H1 (cell line): ENCODE data around the gene ZNF423. TPM values are rescaled to one million over a fixed set of nuclear protein-coding genes. Genes with fewer than 3 reads are reported as not detected.

Experiments
- CTCF ChIA-PET: fragments of 300-600 bp; sonication (Branson Sonifier 250); formaldehyde crosslinking; loops from one replicate; lab custom pipeline; 2021; ENCODE audit not compliant: partially characterized antibody; lab: Charles Lee
- POLR2A ChIA-PET: fragments of 300-600 bp; sonication (Branson Sonifier 250); formaldehyde crosslinking; loops from one replicate; lab custom pipeline; 2021; ENCODE audit warnings: inconsistent platforms; ENCODE audit not compliant: partially characterized antibody; lab: Charles Lee
- DNase-seq, 2 experiments: peaks; one replicate each; pipeline versions ENCODE4 v3.0.0 to v3.0.0-alpha.2; 2010 to 2022; ENCODE audit warnings: low spot score in 2 of 2, low read depth in 1 of 2, mixed read lengths in 1 of 2
- FAIRE-seq: peaks from 2 replicates; lab custom pipeline; 2011; peaks lifted over from hg19 to GRCh38; lab: Jason Lieb, UNC
- H2AFZ ChIP-seq: 2 replicates; pipeline ENCODE4 v1.8.1; 2012; ENCODE audit warnings: low read length, inconsistent platforms
- H2AK5ac ChIP-seq: 2 replicates; pipeline ENCODE4 v1.6.1; 2013; ENCODE audit warnings: low read depth, low read length
- H2BK120ac ChIP-seq: replicated peaks from 2 replicates; pipeline ENCODE3; 2013; ENCODE audit warnings: low read depth, low read length, inconsistent platforms
- H2BK12ac ChIP-seq: 2 replicates; pipeline ENCODE4 v1.6.1; 2013; ENCODE audit warnings: low read depth, low read length
- H2BK15ac ChIP-seq: 2 replicates; pipeline ENCODE4 v1.6.1; 2013; ENCODE audit warnings: low read length
- H2BK20ac ChIP-seq: 2 replicates; pipeline ENCODE4 v1.6.1; 2013; ENCODE audit warnings: low read length
- H2BK5ac ChIP-seq: 2 replicates; pipeline ENCODE4 v1.6.1; 2013; ENCODE audit warnings: low read depth, low read length
- H3K14ac ChIP-seq: 2 replicates; pipeline ENCODE4 v1.6.1; 2013; ENCODE audit warnings: inconsistent platforms; ENCODE audit not compliant: insufficient read length
- H3K18ac ChIP-seq: 2 replicates; pipeline ENCODE4 v1.6.1; 2013; ENCODE audit warnings: low read length; ENCODE audit errors: extremely low read depth
- H3K23ac ChIP-seq: 2 replicates; pipeline ENCODE4 v1.6.1; 2013; ENCODE audit warnings: inconsistent platforms; ENCODE audit not compliant: insufficient read length
- H3K23me2 ChIP-seq: 2 replicates; pipeline ENCODE4 v1.6.1; 2013; ENCODE audit warnings: low read depth, low read length
- H3K27ac ChIP-seq: 2 replicates; pipeline ENCODE4 v1.6.1; 2011; ENCODE audit warnings: low read depth, low read length, inconsistent platforms
- H3K27me3 ChIP-seq, 4 experiments: replicated peaks in 1 of 4; 1 replicate in 1 of 4; 2 replicates in 3 of 4; pipeline versions ENCODE4 v1.6.1 to v1.8.1; 2011 to 2013; ENCODE audit warnings: low read length in 3 of 4, mild to moderate bottlenecking in 3 of 4, inconsistent platforms in 2 of 4, mixed read lengths in 2 of 4, moderate library complexity in 1 of 4; ENCODE audit not compliant: control insufficient read depth in 3 of 4, insufficient read depth in 3 of 4; ENCODE audit errors: extremely low read depth in 1 of 4
- H3K36me3 ChIP-seq, 4 experiments: 2 replicates each; pipeline versions ENCODE4 v1.6.1 to v1.8.1; 2011 to 2013; ENCODE audit warnings: mild to moderate bottlenecking in 4 of 4, low read length in 3 of 4, moderate library complexity in 2 of 4, control low read depth in 1 of 4, inconsistent platforms in 1 of 4; ENCODE audit not compliant: insufficient read depth in 4 of 4, control insufficient read depth in 2 of 4
- H3K4ac ChIP-seq: replicated peaks from 2 replicates; pipeline ENCODE3; 2013; ENCODE audit warnings: low read length, low read depth, mixed read lengths, inconsistent platforms; ENCODE audit not compliant: insufficient read length
- H3K4me1 ChIP-seq, 4 experiments: replicated peaks in 1 of 4; 1 replicate in 1 of 4; 2 replicates in 3 of 4; pipeline versions ENCODE4 v1.6.1 to v1.8.1; 2011 to 2013; ENCODE audit warnings: low read length in 3 of 4, inconsistent platforms in 2 of 4, mixed read lengths in 1 of 4; ENCODE audit not compliant: insufficient read depth in 4 of 4, control insufficient read depth in 3 of 4
- H3K4me2 ChIP-seq, 2 experiments: 2 replicates each; pipeline versions ENCODE4 v1.6.1 to v1.8.1; 2011 to 2013; ENCODE audit warnings: low read depth in 2 of 2, low read length in 2 of 2, control low read depth in 1 of 2, inconsistent platforms in 1 of 2, mild to moderate bottlenecking in 1 of 2; ENCODE audit not compliant: insufficient read depth in 1 of 2
- H3K4me3 ChIP-seq, 4 experiments: fragments of 200-600, 300-600 bp in 1 of 4; sonication (generic), shearing (Covaris generic), sonication (Bioruptor Twin) in 1 of 4; 2 replicates each; pipeline versions ENCODE4 v1.5.1 to v1.8.1; 2011 to 2016; ENCODE audit warnings: low read length in 4 of 4, low read depth in 3 of 4, control low read depth in 2 of 4, inconsistent platforms in 2 of 4, mild to moderate bottlenecking in 2 of 4, mixed read lengths in 1 of 4, moderate library complexity in 1 of 4; ENCODE audit not compliant: insufficient read depth in 2 of 4; ENCODE audit errors: extremely low read depth in 1 of 4
- H3K56ac ChIP-seq: replicated peaks from 2 replicates; pipeline ENCODE3; 2013; ENCODE audit warnings: low read depth, mild to moderate bottlenecking, mixed read lengths, low read length, inconsistent platforms; ENCODE audit not compliant: insufficient read length
- H3K79me1 ChIP-seq: 2 replicates; pipeline ENCODE4 v1.6.1; 2013; ENCODE audit warnings: low read depth, low read length, control low read depth
- H3K79me2 ChIP-seq, 2 experiments: 2 replicates each; pipeline versions ENCODE4 v1.6.1 to v1.8.1; 2012 to 2013; ENCODE audit warnings: low read length in 2 of 2, mild to moderate bottlenecking in 2 of 2, inconsistent platforms in 1 of 2; ENCODE audit not compliant: insufficient read depth in 2 of 2, control insufficient read depth in 1 of 2
- H3K9ac ChIP-seq, 4 experiments: replicated peaks in 1 of 4; 1 replicate in 1 of 4; 2 replicates in 3 of 4; pipeline versions ENCODE4 v1.6.1 to v1.8.1; 2011 to 2013; ENCODE audit warnings: low read depth in 3 of 4, low read length in 3 of 4, control low read depth in 2 of 4, mild to moderate bottlenecking in 2 of 4, moderate library complexity in 2 of 4, inconsistent platforms in 1 of 4; ENCODE audit errors: extremely low read depth in 1 of 4
- H3K9me3 ChIP-seq, 2 experiments: 2 replicates each; pipeline versions ENCODE4 v1.6.1 to v1.8.1; 2012 to 2013; ENCODE audit warnings: mild to moderate bottlenecking in 2 of 2, moderate library complexity in 2 of 2, control low read depth in 1 of 2, inconsistent platforms in 1 of 2, low read depth in 1 of 2, low read length in 1 of 2, mixed read lengths in 1 of 2; ENCODE audit not compliant: insufficient read depth in 2 of 2
- H4K20me1 ChIP-seq, 2 experiments: replicated peaks in 1 of 2; 2 replicates each; pipeline versions ENCODE3 to v1.8.1; 2011 to 2013; ENCODE audit warnings: inconsistent platforms in 2 of 2, low read length in 2 of 2, mild to moderate bottlenecking in 1 of 2; ENCODE audit not compliant: insufficient read depth in 2 of 2, control insufficient read depth in 1 of 2
- H4K5ac ChIP-seq: 2 replicates; pipeline ENCODE4 v1.6.1; 2013; ENCODE audit warnings: low read length, low read depth, mixed read lengths, inconsistent platforms; ENCODE audit not compliant: insufficient read length
- H4K8ac ChIP-seq: 2 replicates; pipeline ENCODE4 v1.8.0; 2013; ENCODE audit warnings: mild to moderate bottlenecking, moderate library complexity, low read length, inconsistent platforms; ENCODE audit not compliant: insufficient read depth; ENCODE audit errors: extremely low read depth
- H4K91ac ChIP-seq: replicated peaks from 2 replicates; pipeline ENCODE3; 2013; ENCODE audit warnings: low read length, mixed read lengths, inconsistent platforms; ENCODE audit not compliant: insufficient read length
- ASH2L ChIP-seq: fragments of 200-600, 300-600 bp; sonication (generic); IDR thresholded peaks from one replicate; pipeline ENCODE4 v1.7.1; 2017; ENCODE audit warnings: low read length
- BCL11A ChIP-seq, 2 experiments: IDR thresholded peaks; one replicate each; pipeline ENCODE4 v1.6.1; 2011; ENCODE audit warnings: low read depth in 2 of 2, low read length in 2 of 2, mild to moderate bottlenecking in 2 of 2
- HDAC2 ChIP-seq, 2 experiments: fragments of 300-600 bp in 1 of 2; sonication (generic) in 1 of 2; IDR thresholded peaks; 2 replicates each; pipeline ENCODE4 v1.6.1; 2011 to 2012; ENCODE audit warnings: low read depth in 2 of 2, low read length in 2 of 2, mild to moderate bottlenecking in 2 of 2, moderate library complexity in 2 of 2, borderline replicate concordance in 1 of 2, inconsistent platforms in 1 of 2
- JUN ChIP-seq: IDR thresholded peaks from 2 replicates; pipeline ENCODE4 v1.6.1; 2011; ENCODE audit warnings: low read depth, mild to moderate bottlenecking, improper control_type of control experiment, low read length
- KDM4A ChIP-seq: IDR thresholded peaks from one replicate; pipeline ENCODE4 v1.7.1; 2012; ENCODE audit warnings: low read depth, mild to moderate bottlenecking, moderate library complexity, low read length, inconsistent platforms; ENCODE audit not compliant: severe bottlenecking
- PHF8 ChIP-seq: fragments of 200-600 bp; sonication (generic); conservative IDR thresholded peaks from 2 replicates; pipeline ENCODE4 v1.7.1; 2012; ENCODE audit warnings: low read depth, mild to moderate bottlenecking, inconsistent platforms, low read length, moderate library complexity
- RBBP5 ChIP-seq: IDR thresholded peaks from 2 replicates; pipeline ENCODE4 v1.7.1; 2012; ENCODE audit warnings: low read depth, mild to moderate bottlenecking, inconsistent platforms, low read length, moderate library complexity, borderline replicate concordance
- TAF7 ChIP-seq: optimal IDR thresholded peaks from 2 replicates; pipeline ENCODE3; 2011; ENCODE audit warnings: low read depth, mild to moderate bottlenecking, inconsistent platforms, low read length, moderate library complexity, borderline replicate concordance
- TBP ChIP-seq: IDR thresholded peaks from 2 replicates; pipeline ENCODE4 v1.6.1; 2011; ENCODE audit warnings: low read depth, low read length, improper control_type of control experiment
- TCF12 ChIP-seq: IDR thresholded peaks from 2 replicates; pipeline ENCODE4 v1.6.1; 2011; ENCODE audit warnings: low read depth, mild to moderate bottlenecking, low read length
- WGBS, 2 experiments: shearing (Covaris generic) in 1 of 2; methylation state at CpG; one replicate each; pipeline versions ENCODE4 v1.1.6 to v1.1.7; 2013 to 2015; ENCODE audit warnings: low lambda C conversion rate in 2 of 2, mixed read lengths in 2 of 2, inconsistent platforms in 1 of 2, low coverage in 1 of 2, missing lambda C conversion rate in 1 of 2; ENCODE audit not compliant: insufficient replicate concordance in 2 of 2, insufficient coverage in 1 of 2, insufficient read length in 1 of 2; ENCODE audit errors: extremely low coverage in 1 of 2, missing lambda C conversion rate in 1 of 2; 5-methylcytosine and 5-hydroxymethylcytosine counted together
- polyA plus RNA-seq, 7 experiments: library from polyadenylated mRNA; depleted of rRNA in 3 of 7; stranded (reverse) in 5 of 7; unstranded in 2 of 7; fragments of >200 nt in 5 of 7; fragments of 200-250 nt in 2 of 7; gene quantifications; 1 replicate in 5 of 7; 2 replicates in 1 of 7; 4 replicates in 1 of 7; pipeline versions ENCODE4 v1.2.1 to v1.2.3, GENCODE V29; 2011 to 2013; ENCODE audit warnings: missing spikeins in 2 of 7, mixed read lengths in 2 of 7
- total RNA-seq: library from RNA; stranded (reverse); fragmentation: NEBNext Ultra II Directional; extraction: Animal tissue kit (Norgen Biotek cat#: 25700); gene quantifications from 2 replicates; pipeline ENCODE4 v1.2.1, GENCODE V29; 2021

ZNF423 gene
- total and polyA plus RNA-seq, 2 of the 8 experiments (the other 6 are each of a cell fraction or from before 2014, with no cell fraction given) = 38.2 to 52.3 TPM

DNA sequence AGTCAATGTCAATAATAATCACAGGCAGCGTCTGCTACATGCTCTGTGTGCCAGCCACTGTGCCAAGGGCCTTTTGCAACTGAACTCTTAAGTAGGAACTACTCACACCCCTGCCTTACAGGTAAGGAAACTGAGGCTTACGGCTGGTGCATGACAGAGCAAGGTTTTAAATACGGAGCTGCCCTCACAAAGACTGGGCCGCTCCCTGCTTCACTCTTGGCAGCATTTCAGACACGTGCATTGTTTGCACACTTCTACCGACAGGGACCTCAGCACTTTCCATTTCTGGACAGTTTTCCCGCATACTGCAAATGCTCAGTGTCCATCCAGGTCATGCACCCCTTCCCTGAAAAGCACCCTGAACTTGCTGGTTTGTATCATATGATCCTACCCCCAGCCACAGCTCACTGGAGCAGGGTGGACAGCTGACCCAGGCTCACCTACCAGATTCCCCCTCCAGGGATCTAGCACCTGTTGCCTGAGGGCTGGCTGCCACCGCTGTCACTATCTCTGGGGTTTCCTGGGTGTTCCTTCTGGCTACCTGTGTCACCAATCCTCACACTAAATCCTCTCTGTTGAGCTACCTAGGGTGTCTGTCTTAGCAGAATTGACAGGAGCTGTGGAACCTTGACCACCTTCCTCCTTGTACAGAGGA is 339.4 kb downstream of the ZNF423 start:
- DNase-seq = no peak
- Histone ChIP-seq H4K91ac (no peak overlapping the region), H2BK5ac (no peak overlapping the region), H3K27me3 (no peaks in the 10 kb centered on the region), H3K79me2 (no peaks in the 10 kb centered on the region; a peak in 1 of 4 replicates), H3K9ac (no peak overlapping the region), H3K14ac (no peak overlapping the region), H3K23ac (no peak overlapping the region), H3K23me2 (peaks cover 2% of the 10 kb centered on the region; the same call in 1 of the 2 replicates), H3K27ac (no peak overlapping the region), H2BK20ac (no peak overlapping the region), H4K8ac (no peak overlapping the region), H3K4me3 (no peak overlapping the region), H2AK5ac (no peak overlapping the region), H2BK12ac (no peak overlapping the region), H4K5ac (no peak overlapping the region), H3K56ac (no peak overlapping the region), H3K9me3 (no peaks in the 10 kb centered on the region), H2BK120ac (no peak overlapping the region), H2AFZ (no peak overlapping the region), H3K36me3 (no peaks in the 10 kb centered on the region), H3K4ac (no peak overlapping the region), H3K4me2 (no peak overlapping the region), H3K18ac (peak overlapping the region; percentile 51; the same call in 1 of the 2 replicates), H4K20me1 (peaks cover 0 to 4% of the 10 kb centered on the region in 2 experiments), H2BK15ac (no peak overlapping the region), H3K4me1 (no peaks in the 10 kb centered on the region; a peak in 1 of 7 replicates), H3K79me1 (no peaks in the 10 kb centered on the region)
- ChIA-PET CTCF (interaction anchor here (1.0 to 3.7 kb wide), 11 partner anchors 8 to 341 kb away, joined by 3 to 26 read pairs (median 4); no protein-coding TSS in a partner anchor), POLR2A (no interaction called here)
- FAIRE-seq = no peak
- WGBS, 2 experiments = 79% methylated on average over 8 of the region's 8 CpGs; no CpG with 5 or more reads in 1 of the 2 experiments
- TF ChIP-seq TBP = no peak
- no peak for TF ChIP-seq KDM4A
- no peak for TF ChIP-seq JUN
- TF ChIP-seq TCF12 = no peak
- TF ChIP-seq ASH2L = no peak
- TF ChIP-seq TAF7 = no peak
- TF ChIP-seq BCL11A (IDR thresholded peaks at IDR 0.05; ENCODE audit: low read depth in 2 of 2, low read length in 2 of 2) = no peak
- no peak for TF ChIP-seq PHF8
- no peak for TF ChIP-seq RBBP5
- TF ChIP-seq HDAC2 (IDR thresholded peaks at IDR 0.05; ENCODE audit: borderline replicate concordance in 1 of 2, low read depth in 2 of 2, low read length in 2 of 2) = no peak
